T follicular helper cell (primary cell): ENCODE measurements around the gene FLYWCH1.

Experiments
- DNase-seq: peaks from one replicate; pipeline ENCODE4 v3.0.0-alpha.2; 2020; ENCODE audit warnings: low read depth

Gene FLYWCH1

DNA sequence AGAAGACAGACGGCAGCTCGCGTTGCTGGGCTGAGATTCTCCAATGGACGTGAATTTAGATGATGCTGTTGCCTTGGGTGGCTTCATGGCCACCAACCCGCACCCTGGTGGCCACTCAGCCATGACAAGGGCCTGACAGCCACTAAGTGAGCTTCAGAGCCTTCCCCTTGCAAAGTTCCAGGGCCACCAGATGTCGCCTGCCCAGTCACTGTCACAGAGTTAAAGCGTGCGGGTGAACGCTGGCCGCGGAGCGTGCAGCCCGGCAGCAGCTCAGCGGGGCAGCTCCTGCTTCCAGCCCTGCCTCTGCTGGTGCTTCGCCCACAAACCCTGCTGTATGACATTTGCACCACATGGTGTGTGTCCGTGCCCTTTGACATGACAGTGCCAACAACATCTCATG is 39.0 kb downstream of the FLYWCH1 start:
- no peak for DNase-seq

DNA sequence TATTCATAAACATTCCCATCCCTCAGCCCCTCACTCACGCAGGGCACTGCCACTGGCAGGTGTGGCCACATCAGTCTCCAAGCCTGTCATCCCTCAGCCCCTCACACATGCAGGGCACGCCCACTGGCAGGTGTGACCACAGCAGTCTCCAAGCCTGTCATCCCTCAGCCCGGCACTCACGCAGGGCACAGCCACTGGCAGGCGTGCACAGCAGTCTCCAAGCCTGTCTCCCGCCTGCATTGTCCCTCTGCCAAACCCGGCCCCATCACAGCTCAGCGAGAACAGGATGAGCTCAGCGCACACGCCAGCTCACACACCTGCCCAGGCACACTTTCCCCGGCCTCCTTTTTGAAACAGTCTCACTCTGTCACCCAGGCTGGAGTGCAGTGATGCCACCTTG is 40.9 kb downstream of the FLYWCH1 start:
- no peak for DNase-seq

DNA sequence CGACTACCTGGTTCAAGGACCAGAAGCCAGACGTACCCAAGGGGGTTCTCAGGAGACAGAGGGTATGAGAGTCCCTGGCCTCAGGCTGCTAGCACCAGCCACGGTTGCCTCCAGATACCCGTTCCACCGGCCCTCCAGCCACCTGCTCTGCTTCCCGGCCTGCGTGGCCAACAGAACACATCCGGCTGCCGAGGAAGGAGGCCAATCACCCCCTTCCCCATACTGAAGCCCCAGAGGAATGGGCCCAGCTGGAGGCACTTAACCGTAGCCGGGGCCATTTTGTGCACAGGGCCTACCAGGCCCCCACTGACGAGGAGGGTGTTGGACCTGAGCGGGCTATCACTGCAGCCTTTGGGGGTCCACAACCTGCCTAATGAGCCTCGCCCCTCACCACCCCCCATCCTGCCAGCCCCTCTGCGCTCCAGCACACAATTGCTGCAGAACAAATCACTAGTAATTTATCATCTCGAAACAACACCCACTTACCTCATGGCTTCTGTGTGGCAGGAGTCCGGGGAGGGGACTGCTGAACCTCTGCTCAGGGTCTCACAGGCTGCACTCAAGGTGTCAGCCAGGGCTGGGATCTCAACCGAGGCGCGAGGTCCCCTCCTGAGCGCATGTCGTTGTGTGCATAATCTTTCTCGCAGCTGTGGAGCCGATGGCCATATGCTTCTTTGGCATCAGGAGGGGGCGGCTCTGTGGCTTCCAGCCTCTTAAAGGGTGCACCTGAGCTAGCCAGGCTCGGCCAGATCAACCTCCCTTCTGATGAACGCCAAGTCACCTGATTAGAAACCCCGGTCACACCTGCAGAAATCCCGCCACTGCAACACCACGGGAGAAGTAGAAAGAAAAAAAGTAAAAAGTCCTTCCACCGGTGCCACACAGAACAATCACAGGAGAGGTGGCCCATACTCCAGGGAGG is 42.2 kb downstream of the FLYWCH1 start:
- no peak for DNase-seq

DNA sequence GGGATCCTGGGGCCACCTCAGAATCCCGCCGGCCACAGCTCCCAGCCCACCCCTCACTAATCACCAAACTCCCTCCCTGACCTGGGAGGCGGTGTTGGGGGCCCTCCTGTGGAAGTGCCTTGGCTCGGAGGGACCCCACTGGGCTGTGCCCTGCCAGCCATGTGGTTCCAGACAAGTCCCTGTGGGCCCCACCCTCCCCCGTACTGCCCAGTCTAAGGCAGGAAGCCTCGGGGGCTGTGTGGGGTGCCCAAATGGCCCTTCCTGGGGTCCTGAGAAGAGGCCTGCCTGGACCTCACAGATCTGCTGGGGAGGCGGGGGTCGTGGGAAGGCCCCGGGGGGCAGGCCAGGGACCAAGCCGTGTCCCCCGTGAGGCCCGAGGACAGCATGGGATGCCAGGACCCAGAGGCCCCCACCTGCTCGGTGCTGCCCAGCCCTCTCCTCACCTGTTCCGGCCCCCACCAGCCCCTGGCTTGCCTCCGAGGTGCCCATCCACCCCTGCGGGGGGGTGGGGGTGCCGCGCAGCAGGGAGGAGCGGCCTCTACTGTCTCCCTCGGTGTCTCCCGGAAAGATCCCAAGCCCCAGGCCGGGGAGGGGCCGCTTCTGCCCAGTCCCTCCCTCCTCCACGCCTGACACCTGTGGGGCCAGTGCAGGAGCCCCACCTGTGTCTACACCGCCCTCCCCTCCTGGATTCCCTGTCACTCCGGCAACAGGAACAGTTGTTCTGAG is 43.1 kb downstream of the FLYWCH1 start:
- DNase-seq: no peak

DNA sequence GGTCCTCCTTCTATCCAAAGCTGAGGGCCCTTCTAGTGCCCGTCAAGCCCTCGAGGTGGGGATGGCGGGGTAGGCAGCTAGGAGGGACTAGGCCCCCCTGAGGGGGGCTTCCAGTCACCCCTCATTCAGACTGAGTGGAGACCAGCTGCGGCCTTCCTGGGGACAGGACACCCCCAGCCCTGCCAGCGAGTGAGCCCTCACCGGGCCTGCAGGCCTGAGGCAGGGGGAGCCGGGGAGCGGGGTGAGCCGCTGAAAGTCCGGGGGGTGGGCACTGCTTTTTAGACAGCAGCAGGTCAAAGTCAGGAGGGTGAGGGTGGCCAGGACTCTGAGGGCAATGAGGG is 43.7 kb downstream of the FLYWCH1 start:
- no peak for DNase-seq

DNA sequence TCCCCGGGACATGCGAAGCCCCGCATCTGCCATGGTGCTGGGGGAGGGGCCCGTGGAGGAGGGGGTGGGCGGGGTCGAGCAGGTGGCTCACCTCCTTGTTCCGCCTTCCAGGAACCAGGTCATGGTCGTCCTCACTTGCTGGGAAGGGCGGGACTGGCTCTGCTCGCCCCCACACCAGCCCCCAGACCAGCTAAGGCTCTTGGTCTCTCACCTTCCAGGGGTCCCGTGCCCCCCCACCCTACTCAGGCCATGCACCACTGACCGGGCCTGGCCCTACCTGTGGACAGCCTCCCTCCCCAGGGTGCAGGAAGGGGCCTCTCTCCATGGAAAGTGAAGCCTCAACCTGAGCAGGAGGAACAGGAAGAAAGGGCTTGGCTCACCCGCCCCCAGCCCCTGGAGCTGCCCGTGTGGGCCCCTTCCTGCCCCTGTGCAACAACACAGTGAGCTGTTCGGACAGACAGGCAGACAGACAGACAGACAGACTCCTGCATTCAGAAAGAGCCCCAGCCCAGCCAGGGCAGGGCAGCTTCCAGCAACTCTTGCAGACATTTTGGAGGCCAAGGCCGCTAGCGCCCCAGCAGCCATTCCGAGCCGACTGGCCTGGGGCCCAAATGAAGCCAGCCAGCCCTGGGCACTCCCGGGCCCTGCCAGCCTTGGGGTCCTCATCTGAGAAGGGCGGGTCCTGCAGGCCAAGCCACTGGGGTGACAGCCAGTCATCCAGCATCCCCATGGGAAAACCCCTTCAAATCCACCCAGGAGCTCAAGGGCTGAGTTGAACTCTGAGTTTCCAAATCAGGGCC is 44.2 kb downstream of the FLYWCH1 start:
- no peak for DNase-seq

DNA sequence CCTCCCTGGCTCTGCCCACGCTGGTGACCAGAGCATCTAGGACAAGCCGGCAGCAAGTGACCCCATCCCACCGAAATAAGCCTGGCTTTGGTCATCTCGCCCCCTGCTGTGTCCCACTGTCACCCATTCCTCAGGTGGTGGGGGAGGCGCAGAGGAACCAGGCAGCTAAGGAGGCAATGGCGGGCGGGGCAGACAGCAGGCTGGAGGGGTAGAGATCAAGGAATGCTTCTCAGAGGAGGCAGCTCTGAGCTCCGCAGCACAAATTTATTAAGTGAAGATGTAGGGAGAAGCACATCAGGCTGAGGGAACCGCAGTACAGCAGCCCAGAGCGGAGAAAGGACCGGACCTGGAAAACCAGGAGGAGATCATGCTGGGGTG is 44.8 kb downstream of the FLYWCH1 start:
- DNase-seq: no peak

DNA sequence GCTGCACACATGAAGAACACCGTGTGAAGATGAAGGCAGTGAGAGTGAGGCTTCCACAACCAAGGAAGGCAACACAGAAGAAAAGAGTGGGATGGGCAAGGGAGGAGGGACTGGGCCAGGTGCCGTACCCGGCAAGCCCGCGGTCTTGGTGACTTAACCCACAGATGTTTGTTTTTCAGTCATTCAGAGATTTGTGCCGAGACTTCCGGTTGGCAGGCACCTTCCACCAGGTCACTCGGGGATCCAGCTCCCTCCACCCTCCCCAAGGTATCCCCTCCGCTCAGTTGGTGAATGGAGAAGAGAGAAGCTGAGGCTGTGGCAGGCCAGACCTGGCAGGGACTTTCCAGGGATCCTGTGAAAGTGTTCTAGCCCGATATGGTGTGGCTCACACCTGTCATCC is 47.5 kb downstream of the FLYWCH1 start:
- no peak for DNase-seq

DNA sequence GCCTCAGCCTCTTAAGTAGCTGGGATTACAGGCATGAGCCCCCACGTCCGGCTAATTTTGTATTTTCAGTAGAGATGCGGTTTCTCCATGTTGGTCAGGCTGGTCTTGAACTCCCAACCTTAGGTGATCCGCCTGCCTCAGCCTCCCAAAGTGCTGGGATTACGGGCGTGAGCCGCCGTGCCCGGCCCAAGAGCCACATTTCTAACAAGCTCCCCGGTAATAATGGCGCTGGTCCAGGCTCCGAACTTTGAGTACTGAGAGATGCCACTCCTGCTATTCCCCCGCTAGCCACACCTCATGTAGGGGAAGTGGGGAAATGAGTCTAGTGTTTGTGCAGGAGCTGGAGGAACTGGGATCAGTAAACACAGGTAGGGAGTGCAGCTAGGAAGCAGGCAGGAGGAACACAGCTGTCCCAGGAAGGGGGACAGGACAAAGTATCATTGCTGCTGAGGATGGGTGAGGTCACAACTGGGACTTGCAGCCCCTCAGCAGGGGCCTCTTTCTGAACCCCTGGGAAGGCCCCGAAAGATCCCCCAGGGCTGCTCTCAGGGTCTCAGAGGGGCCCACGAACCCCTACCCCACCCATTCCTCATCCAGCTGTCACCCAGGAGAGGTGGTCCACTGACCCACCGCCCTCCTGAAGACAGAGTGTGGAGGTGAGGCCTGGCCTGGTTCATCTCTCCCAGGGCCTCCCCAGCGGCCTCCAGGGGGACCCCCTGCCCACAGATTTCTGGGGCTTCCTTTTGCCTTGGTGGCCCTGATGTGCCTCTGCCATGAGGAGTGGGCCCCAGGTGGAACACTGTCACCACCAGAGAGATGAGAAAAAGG is 48.7 kb downstream of the FLYWCH1 start:
- no peak for DNase-seq

DNA sequence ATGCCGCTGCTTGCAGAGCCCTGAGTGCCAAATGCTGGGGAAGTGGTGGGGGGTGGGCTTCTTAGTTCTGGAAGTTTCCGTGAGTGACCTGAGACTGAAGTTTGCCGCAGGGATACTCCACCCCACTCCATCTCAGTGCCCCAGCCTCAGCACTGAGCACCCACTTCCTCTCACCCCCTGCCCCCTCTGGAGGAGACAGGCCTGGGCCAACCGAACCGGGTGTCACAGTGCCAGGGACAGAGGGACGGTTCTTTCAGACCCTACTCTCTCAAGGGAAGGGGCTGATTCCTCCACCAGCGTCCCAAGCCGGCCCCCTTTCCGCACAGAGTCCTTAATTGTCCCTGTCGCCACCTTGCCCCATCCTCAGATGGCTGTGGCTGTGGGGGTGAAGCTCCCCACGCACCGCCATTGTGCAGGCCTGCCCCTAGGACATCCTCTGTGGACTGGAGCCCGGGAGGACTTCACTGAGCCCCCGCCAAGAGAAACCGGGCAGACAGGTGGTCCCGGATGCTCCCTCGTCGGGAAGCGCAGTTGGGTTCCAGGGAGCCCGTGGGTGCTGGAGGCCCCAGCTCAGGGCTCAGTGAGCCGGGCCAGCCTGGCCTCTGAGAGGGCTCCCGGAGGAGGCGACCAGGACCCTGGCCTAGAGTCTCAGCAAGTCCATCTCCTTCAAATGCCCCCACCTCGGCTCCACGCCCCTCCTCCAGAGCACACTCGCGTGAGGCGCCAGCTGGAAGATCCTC is 50.8 kb downstream of the FLYWCH1 start:
- no peak for DNase-seq

DNA sequence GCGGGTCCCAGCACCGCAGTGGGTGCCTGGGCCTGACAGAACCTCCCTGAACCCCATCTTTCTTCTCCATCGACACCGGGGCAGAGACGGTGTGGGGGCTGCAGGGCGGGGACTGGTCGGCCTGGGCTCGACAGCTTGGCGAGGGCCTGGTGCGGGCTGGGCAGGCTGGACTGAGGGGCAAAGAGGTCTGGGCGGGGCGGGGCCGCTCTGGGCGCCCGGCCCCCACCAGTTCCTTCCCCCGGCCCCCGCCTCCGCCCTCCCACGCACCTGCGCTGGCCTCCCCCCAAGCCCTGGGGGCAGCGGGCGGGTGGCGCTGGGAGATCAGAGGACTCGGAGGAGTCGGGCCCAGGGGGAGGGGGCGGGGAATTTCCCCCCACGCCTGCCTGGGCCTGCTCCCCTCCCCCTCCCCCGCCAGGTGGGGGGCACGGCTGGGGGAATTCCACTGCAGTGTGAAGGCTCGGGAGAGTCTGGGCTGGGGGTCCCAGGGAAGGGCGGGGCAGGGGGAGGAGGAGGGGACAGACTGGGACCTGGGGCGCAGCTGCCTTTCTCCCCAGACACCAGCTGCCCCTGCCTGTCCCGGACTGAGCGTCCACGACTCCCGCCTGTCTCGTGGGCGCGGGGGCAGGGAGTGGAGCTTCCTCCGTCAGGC is 51.5 kb downstream of the FLYWCH1 start:
- no peak for DNase-seq

DNA sequence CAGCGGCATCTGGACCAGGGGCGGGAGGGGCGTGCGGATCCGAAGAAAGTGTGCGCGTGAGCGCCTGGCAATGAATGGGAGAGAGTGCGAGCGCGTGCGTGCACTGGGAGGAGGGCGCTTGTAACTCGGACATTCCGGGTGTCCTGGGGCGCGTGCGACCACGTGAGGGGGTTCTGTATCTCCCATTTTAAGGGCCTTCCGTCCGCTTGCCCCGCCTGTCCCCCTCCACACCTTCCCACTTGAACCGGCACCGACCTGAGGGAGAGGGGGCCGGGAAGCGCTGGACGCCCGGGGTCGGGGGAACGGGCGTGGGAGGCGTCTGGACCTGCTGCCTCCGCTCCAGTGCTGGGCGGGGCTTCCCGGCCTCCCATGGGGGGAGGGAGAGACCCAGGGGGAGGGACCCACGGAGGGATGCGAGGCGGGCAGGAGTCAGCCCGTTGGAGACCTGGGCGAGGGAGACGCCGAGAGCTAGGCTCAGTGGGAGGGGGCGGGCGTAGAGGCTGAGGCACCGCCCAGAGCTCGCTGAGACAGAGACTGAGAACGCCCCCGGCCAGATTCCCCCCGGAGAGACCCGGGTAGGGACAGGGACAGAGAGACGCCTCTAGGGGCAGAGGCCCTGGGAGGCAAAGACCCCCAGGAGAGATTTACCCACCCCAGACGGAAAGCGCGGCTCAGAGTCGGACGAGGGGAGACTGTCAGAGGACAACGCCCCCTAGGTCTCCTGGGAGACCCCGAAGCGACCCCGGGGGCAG is 52.2 kb downstream of the FLYWCH1 start, which contains the start of gene KREMEN2:
Gene KREMEN2 (plus strand): TSS at position 553 of the 752 bp plus-strand sequence. CDS start 246 bp downstream, outside the sequence.
- DNase-seq: no peak

DNA sequence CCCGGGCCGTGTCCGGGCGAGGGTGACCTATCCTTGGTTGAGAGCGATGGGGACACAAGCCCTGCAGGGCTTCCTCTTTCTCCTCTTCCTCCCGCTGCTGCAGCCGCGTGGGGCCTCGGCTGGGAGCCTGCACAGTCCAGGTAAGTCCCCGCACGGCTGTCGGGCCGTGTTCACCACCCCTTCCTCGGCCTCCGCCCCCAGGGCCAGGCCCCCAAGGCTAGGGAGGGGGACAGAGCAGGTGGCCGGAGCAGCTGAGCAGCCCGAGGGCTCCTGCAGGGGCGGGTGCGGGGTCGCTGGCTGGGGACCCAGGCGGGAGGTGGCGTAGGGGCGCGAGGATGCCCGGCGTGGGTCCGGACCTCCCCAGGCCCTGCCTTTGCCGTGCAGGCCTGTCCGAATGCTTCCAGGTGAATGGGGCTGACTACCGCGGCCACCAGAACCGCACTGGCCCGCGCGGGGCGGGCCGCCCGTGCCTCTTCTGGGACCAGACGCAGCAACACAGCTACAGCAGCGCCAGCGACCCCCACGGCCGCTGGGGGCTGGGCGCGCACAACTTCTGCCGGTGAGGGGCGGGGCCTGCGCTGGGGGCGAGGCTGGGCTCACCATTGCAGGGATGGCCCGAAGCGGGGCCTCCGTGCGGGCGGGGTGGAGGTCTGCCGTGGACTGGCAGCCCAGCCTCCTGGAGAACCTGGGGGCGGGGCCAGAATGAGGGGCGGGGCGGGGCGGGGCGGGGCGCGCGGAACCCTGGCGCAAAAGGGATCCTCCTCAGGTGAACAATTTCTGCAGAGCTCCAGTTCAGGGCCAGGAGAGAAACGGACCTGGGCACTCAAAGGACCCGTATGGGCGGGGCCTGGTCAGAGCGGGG is 53.0 kb downstream of the FLYWCH1 start:
- DNase-seq: no peak

DNA sequence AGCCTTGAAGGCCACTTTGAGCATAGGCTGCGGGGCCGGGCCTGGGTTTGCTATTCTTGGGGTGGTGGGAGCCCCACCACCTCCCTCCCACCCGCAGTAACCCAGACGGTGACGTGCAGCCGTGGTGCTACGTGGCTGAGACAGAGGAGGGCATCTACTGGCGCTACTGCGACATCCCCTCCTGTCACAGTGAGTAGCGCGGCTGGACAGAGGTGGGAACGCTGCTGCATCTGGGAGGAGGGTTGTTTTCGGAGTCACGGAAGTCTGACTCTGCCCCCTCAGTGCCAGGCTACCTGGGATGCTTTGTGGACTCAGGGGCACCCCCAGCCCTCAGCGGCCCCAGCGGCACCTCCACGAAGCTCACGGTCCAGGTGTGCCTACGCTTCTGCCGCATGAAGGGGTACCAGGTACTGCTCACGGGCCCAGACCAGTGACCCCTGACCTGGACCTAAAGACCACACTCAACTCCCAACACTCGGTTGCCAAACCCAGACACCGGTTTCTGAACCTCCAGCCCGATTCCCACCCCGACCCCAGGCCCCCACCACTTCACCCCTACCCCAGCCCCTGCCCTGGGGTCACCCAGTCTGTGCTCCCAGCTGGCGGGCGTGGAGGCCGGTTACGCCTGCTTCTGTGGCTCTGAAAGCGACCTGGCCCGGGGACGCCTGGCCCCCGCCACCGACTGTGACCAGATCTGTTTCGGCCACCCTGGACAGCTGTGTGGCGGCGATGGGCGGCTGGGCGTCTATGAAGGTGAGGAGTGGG is 54.5 kb downstream of the FLYWCH1 start:
- DNase-seq: no peak

DNA sequence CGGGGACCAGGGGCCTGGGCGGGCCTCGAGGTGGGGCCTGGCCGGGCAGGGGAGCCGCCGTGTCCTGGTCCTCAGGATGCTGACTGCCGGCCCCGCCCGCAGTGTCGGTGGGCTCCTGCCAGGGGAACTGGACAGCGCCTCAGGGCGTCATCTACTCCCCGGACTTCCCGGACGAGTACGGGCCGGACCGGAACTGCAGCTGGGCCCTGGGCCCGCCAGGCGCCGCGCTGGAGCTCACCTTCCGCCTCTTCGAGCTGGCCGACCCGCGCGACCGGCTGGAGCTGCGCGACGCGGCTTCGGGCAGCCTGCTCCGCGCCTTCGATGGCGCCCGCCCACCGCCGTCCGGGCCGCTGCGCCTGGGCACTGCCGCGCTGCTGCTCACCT is 55.1 kb downstream of the FLYWCH1 start:
- no peak for DNase-seq

DNA sequence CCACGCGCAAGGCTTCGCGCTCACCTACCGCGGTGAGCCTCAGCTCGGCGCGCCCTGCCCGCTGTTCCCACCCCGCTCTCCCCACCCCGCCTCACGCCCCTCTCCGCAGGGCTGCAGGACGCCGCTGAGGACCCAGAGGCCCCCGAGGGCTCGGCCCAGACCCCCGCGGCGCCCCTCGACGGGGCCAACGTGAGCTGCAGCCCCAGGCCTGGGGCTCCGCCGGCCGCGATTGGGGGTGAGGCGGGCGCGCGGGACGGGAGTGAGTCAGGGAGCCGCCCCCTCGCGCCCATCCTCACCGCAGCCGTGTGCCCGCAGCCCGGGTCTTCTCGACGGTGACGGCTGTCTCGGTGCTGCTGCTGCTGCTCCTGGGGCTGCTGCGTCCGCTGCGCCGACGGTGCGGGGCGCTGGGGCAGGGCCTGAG is 55.5 kb downstream of the FLYWCH1 start:
- no peak for DNase-seq

DNA sequence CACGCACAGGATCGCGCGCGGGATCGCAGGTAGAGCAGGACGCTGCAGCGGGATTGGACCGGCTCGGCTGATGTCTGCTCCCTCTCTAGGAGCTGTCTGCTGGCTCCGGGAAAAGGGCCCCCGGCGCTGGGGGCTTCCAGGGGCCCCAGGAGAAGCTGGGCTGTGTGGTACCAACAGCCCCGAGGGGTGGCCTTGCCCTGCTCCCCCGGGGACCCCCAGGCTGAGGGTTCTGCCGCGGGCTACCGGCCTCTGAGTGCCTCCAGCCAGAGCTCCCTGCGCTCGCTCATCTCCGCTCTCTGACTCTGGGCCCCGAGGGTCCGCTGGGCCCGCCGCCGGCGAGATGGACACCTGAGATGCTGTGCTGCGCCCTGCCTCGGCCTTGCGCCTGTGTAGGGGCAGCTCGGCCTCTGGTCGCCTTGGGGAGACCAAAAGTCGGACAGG is 56.0 kb downstream of the FLYWCH1 start:
- DNase-seq: no peak

DNA sequence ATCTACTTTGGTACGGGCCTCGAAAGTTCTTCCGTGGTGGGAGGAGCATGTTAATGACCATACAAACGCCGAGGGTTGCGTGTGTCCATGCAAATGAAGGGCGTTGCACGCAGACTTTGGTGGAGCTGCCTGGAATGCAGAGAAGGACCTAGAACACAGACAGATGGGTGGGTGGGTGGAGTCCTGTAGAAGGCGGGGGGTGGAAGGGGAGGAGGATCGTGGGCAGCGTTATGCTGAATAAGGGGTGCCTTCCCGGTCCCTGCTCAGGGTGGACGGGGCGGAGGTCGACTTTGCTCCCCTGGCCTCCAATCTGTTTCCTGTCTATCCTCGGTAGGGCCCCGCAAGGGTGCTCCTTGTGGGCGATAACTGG is 56.6 kb downstream of the FLYWCH1 start:
- no peak for DNase-seq
